ENCODE measurements around the gene TUBA3E.

GRCh38 chr2:130231656-130232055 is 33.4 kb upstream of the TUBA3E start:
- TF ChIP-seq EZH2 (IDR thresholded peaks at IDR 0.05; ENCODE audit: insufficient read depth, poor library complexity, severe bottlenecking) = no peak
- no peak for TF ChIP-seq EZH2phosphoT487 (IDR thresholded peaks at IDR 0.05; ENCODE audit: insufficient read depth, low read depth)

All from GM23248 (cell line).